Transverse colon (tissue), 4 donors: Measurements from ENCODE around the gene FAM118B.

Experiments
- CTCF ChIP-seq, 5 experiments: fragments of 200-600 bp in 3 of 5; fragments of 450-650 bp in 2 of 5; sonication (generic) in 3 of 5; IDR thresholded peaks; 1 replicate in 2 of 5; 2 replicates in 3 of 5; pipeline ENCODE4 v1.5.1; 2016 to 2017; ENCODE audit warnings: antibody characterized with exemption in 5 of 5, inconsistent platforms in 3 of 5, mild to moderate bottlenecking in 2 of 5, moderate library complexity in 1 of 5
- EP300 ChIP-seq: sonication (generic); formaldehyde crosslinking; IDR thresholded peaks from one replicate; pipeline ENCODE4 v1.6.1; 2017; ENCODE audit warnings: antibody characterized with exemption, low read depth
- POLR2A ChIP-seq: fragments of 450-650 bp; IDR thresholded peaks from one replicate; pipeline ENCODE4 v1.6.1; 2016; ENCODE audit warnings: antibody characterized with exemption, mild to moderate bottlenecking, moderate library complexity
- POLR2AphosphoS5 ChIP-seq, 3 donors: sonication (generic); formaldehyde crosslinking; IDR thresholded peaks; one replicate each; pipeline ENCODE4 v1.6.1; 2016; ENCODE audit warnings: antibody characterized with exemption in 3 of 3

GRCh38 chr11:126189109-126189929 is 22.3 kb upstream of the FAM118B start:
- no peak for TF ChIP-seq CTCF (IDR thresholded peaks at IDR 0.05)
- no peak for TF ChIP-seq POLR2A
- TF ChIP-seq POLR2AphosphoS5 (IDR thresholded peaks at IDR 0.05) = no peak
- TF ChIP-seq EP300 = no peak
